GM21381 (cell line): ENCODE measurements around the gene ZNF385A.
"Not testable (repeated sequence)": the region's sequence is repeated elsewhere in the genome, so short reads cannot be mapped to it uniquely, and the experiment has no call there.

Experiments
- ATAC-seq: cut with Tn5 transposase; IDR thresholded peaks from one replicate; pipeline ENCODE4 v1.9.1; 2021; ENCODE audit warnings: mild to moderate bottlenecking, moderate library complexity; ENCODE audit not compliant: unreplicated experiment

The ZNF385A gene

DNA sequence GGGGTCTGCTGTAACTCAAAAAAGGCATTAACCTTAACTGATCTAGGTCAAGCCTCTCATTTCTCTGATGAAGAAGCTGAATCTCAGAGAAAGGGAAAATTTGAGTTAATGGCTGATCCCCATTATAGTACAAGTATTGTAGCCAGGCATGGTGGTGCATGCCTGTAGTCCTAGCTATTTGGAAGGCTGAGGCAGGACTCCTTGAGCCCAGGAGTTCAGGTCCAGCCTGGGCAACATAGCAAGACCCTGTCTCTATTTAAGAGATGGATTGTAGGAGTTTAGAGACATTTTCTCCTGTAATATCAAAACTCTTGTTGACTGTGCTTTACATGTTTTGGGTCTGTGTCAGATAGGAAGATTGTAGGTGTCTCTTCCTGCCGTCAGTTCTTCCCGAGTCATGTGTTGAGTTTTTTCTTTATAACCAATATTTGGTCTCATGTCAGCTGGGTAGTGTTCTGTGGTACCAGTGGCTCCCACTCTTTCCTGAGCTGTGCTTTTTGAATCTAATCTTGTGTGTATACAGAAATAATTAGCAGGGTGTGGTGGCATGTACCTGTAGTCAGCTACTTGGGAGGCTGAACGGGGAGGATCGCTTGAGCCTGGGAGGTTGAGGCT is 51.0 kb downstream of the ZNF385A start:
- ATAC-seq: no peak

DNA sequence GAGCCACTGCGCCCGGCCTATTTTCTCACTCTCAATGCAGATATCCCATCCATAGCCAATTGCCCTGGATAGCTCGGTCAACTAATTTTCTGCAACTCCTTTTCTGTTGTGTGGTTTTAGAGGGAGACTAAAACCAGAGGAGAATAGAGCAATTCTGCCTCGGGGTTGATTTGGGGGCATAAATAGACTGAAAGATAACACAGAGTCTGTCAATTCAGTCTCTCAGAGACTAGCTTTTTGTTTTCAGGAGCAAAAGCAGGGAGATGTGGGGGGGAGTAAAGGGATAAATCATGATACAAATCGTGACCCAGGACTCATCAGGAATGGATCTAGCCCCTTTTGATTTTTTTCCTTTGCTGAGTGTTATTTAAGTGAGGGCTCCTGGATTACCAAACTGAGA is 53.1 kb downstream of the ZNF385A start:
- no peak for ATAC-seq

DNA sequence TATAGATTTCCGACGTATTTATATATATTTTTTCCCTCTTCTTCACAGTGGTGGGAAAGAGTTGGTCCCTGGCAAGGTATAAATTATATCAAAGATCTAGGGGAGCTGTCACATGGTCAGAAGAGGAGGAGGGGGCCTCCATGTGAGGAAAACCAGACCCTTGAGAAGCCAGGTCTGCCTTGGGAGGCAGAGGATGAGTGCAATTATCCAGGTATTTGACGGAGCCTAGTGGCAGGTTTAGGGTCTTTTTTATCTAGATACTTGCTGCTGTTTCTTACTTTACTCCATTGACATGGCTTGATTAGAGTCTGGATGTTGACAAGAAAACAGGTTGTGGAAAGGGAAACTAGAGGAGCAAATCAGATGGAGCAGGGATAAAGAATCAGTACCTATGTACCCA is 54.1 kb downstream of the ZNF385A start:
- no peak for ATAC-seq

DNA sequence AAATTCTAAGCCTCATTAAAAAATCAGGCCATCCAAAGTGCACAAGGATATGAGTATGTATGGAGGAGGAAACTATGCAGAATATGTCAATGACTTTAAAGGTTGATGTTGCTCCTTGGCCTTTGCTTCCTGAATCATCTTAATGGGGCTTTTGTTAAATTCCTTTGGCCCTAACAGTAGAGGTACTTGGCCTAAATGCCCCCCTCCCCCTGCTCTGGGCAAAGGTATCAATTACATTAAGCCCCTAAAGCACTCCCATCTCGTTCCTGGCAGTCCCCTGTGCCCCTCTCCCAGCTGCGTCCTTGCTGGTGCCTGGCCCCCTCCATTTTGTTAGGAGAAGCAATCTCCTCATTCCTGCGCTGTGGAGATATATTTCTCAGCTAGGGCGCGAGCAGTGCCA is 54.8 kb downstream of the ZNF385A start:
- no peak for ATAC-seq

DNA sequence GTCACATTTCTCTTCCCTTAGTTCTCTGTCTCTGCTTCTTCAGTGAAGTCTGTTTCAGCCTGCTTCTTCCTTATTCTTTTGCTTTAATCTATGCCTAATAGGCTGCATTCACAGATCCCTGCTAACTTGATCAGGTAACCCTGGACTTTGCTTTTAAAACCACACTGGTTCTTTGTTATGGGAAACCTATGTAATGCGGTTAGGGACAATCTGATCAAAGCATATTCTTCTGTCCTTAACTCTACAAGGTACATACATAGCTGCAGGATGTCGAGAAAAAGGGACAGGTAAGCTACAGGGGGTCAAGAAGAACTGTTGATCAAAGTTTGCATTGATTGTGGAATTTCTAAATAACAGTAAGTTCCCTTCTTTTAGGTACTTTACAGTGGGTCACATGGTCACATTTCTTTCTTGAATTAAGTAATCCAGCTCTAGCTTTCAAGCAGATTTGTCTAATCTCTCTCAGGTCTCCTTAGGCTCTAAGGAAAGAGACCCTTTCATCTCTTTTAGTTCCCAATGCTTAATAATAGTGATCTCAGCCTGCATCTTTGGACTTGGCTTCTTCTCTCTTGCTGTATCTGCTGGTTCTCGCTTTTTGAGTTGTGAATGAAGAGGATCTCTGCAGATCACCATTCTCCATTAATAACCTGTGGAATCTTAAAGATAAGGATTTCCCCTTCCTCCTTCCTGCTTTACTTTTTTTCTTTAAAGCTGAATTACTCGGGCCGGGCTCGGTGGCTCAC is 55.8 kb downstream of the ZNF385A start:
- no peak for ATAC-seq

DNA sequence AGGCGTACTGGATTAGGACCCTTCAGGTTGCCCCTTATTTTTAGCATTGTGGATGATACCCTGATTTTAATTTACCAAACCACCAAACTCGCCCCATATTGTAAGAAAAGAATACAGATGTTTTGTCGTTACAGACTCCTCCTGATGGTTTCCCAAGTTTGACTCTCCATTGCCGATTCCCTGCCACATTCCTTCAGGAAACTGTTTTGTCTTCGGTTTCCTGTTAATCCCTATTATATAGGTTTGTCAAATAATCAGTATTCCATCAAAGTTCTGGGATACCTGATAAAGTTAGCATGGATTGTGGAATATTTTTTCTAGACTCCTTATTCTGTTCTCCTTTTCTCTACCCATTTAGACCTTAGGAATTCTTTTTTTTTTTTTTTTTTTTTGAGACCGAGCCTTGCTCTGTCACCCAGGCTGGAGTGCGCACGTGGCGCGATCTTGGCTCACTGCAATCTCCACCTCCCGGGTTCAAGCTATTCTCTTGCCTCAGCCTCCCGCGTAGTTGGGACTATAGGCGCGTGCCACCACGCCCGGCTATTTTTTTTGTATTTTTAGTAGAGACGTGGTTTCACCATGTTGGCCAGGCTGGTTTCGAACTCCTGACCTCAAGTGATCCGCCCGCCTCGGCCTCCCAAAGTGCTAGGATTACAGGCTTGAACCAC is 59.0 kb downstream of the ZNF385A start:
- not testable (repeated sequence) for ATAC-seq

DNA sequence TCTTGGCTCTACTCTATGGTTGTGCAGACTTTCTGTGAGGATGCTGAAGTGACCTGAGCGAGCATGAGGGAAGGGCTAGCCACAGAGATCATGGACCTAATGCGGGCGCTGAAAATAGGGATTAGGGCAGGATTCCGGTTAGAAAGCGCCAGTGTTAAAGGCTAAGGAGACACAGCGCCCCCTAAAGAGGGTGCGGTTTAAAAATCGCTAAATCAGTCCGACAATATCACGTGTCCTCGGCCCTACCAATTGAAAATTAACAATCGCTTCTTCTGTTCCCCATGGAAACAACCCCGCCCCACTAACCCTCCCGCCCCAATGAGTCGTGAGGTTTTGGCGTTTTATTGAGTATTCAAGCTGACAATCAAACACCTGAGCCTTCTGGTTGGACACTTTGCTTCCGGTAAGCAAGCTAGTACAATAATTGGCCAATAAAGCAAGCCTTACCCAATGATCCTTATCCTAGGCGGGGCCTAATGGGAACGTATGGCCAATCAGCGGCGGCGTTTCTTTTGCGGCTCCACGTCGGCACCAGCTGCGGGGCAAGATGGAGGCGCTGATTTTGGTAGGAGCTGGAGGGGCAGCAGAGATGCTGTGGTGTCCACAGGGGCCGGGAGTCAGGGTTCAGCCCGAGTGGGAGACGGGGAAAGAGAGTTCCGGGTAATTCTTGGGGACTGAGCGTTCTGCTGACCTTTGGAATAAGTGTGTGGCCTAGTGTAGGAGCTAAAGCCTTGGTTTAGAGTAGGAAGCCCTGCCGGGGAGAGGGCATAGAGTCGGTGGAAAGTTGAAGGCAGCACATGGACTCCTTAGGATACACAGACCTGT is 59.7 kb downstream of the ZNF385A start, which contains the start of gene COPZ1:
Gene COPZ1, plus strand, starts transcription at position 515 of the 825 bp plus-strand sequence. Its CDS starts 33 bp downstream, at position 548.
- ATAC-seq: peak; percentile 97

DNA sequence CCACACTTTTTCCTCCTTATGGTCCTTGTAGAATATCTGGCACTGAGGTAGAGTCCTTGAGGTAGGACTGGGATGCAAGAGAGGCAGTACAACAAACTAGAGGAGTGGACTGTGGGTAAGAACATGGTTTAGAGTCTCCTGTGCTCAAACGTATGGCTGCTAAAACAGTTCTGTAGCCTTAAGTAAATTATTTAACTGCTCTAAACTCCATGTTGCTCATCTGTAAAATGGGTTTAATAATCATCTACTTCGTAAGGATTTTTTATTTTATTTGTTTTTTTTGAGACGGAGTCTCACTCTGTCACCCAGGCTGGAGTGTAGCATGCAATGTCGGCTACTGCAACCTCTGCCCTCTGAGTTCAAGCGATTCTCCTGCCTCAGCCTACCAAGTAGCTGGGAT is 63.2 kb downstream of the ZNF385A start:
- no peak for ATAC-seq
